ENCODE results near the gene VAC14. TPM values are rescaled to one million over a fixed set of nuclear protein-coding genes. Genes with fewer than 3 reads are reported as not detected.

The VAC14 gene
- total and polyA plus RNA-seq, 2 of the 8 experiments (the other 6 are each of a cell fraction or from before 2014, with no cell fraction given), result 56.0 to 108 TPM

- H2BK5ac ChIP-seq (ENCODE audit: low read depth, low read length), result no peak overlapping the region
- H3K4me2 ChIP-seq (ENCODE audit: insufficient read depth in 1 of 2, low read depth in 2 of 2, low read length in 2 of 2), result no peak overlapping the region
- H2BK12ac ChIP-seq (ENCODE audit: low read depth, low read length), result 0 out of 2 replicates have a peak overlapping the region, but pooled peaks have one; percentile 9
- no peak overlapping the region for H3K23ac ChIP-seq (ENCODE audit: insufficient read length)
- no peak overlapping the region for H3K4ac ChIP-seq (replicated peaks; ENCODE audit: insufficient read length, low read depth, low read length)
- WGBS, 2 experiments (ENCODE audit: extremely low coverage in 1 of 2, insufficient coverage in 1 of 2, insufficient read length in 1 of 2, insufficient replicate concordance in 2 of 2, low coverage in 1 of 2, low lambda C conversion rate in 2 of 2, missing lambda C conversion rate in 1 of 2), result 80% methylated on average over 8 of the region's 8 CpGs; no CpG with 5 or more reads in 1 of the 2 experiments
- no peaks in the 10 kb centered on the region for H3K27me3 ChIP-seq (replicated peaks in 1 of 4; ENCODE audit: control insufficient read depth in 3 of 4, extremely low read depth in 1 of 4, insufficient read depth in 3 of 4, low read length in 3 of 4)
- H3K18ac ChIP-seq (ENCODE audit: extremely low read depth, low read length), result no peak overlapping the region
- H2AFZ ChIP-seq (ENCODE audit: low read length), result no peak overlapping the region
- peaks cover 2% of the 10 kb centered on the region; the same call in 1 of the 2 replicates for H3K79me1 ChIP-seq (ENCODE audit: low read depth, low read length)
- H2BK120ac ChIP-seq (replicated peaks; ENCODE audit: low read depth, low read length), result no peak overlapping the region
- no peak overlapping the region for H3K4me3 ChIP-seq (ENCODE audit: extremely low read depth in 1 of 4, insufficient read depth in 2 of 4, low read depth in 3 of 4, low read length in 4 of 4)
- no peaks in the 10 kb centered on the region; a peak in 1 of 8 replicates for H3K36me3 ChIP-seq (ENCODE audit: control insufficient read depth in 2 of 4, insufficient read depth in 4 of 4, low read length in 3 of 4)
- no peak overlapping the region for H4K91ac ChIP-seq (replicated peaks; ENCODE audit: insufficient read length, low read length)
- no peaks in the 10 kb centered on the region for H3K79me2 ChIP-seq (ENCODE audit: control insufficient read depth in 1 of 2, insufficient read depth in 2 of 2, low read length in 2 of 2)
- DNase-seq (ENCODE audit: low read depth in 1 of 2, low spot score in 2 of 2) (no peak), FAIRE-seq (no peak)
- peaks cover 0 to 6% of the 10 kb centered on the region in 2 experiments for H4K20me1 ChIP-seq (replicated peaks in 1 of 2; ENCODE audit: control insufficient read depth in 1 of 2, insufficient read depth in 2 of 2, low read length in 2 of 2)
- H3K9me3 ChIP-seq (ENCODE audit: insufficient read depth in 2 of 2, low read depth in 1 of 2, low read length in 1 of 2), result no peaks in the 10 kb centered on the region
- H3K14ac ChIP-seq (ENCODE audit: insufficient read length), result no peak overlapping the region
- ChIA-PET POLR2A (ENCODE audit: partially characterized antibody) (interaction anchor here (1.0 to 1.5 kb wide), 3 partner anchors 10 to 16 kb away, joined by 3 to 5 read pairs (median 4); no protein-coding TSS in a partner anchor), CTCF (ENCODE audit: partially characterized antibody) (interaction anchor here (0.6 to 2.5 kb wide), 12 partner anchors 9 to 75 kb away, joined by 3 to 15 read pairs (median 6); no protein-coding TSS in a partner anchor)
- H3K23me2 ChIP-seq (ENCODE audit: low read depth, low read length), result no peaks in the 10 kb centered on the region
- no peak overlapping the region for H3K56ac ChIP-seq (replicated peaks; ENCODE audit: insufficient read length, low read depth, low read length)
- H2AK5ac ChIP-seq (ENCODE audit: low read depth, low read length), result no peak overlapping the region
- H3K27ac ChIP-seq (ENCODE audit: low read depth, low read length), result no peak overlapping the region
- no peak overlapping the region for H4K8ac ChIP-seq (ENCODE audit: extremely low read depth, insufficient read depth, low read length)
- no peak overlapping the region for H2BK20ac ChIP-seq (ENCODE audit: low read length)
- H3K4me1 ChIP-seq (replicated peaks in 1 of 4; ENCODE audit: control insufficient read depth in 3 of 4, insufficient read depth in 4 of 4, low read length in 3 of 4), result peaks cover 0 to 13% (median 9%) of the 10 kb centered on the region in 4 experiments; a peak in 5 of 7 replicates
- no peak overlapping the region for H4K5ac ChIP-seq (ENCODE audit: insufficient read length, low read depth, low read length)
- H3K9ac ChIP-seq (replicated peaks in 1 of 4; ENCODE audit: extremely low read depth in 1 of 4, low read depth in 3 of 4, low read length in 3 of 4), result no peak overlapping the region
- no peak overlapping the region for H2BK15ac ChIP-seq (ENCODE audit: low read length)
- TF ChIP-seq SIX5 (IDR thresholded peaks at IDR 0.05; ENCODE audit: low read depth, low read length) (no peak), SP4 (IDR thresholded peaks at IDR 0.05; ENCODE audit: low read length) (no peak), KDM1A (IDR thresholded peaks at IDR 0.05; ENCODE audit: borderline replicate concordance, low read length) (no peak), TAF1 (IDR thresholded peaks at IDR 0.05; ENCODE audit: low read depth, low read length) (no peak), KDM5A (IDR thresholded peaks at IDR 0.05; ENCODE audit: low read length) (no peak), CBX5 (IDR thresholded peaks at IDR 0.05; ENCODE audit: low read depth, low read length) (no peak), ATF3 (IDR thresholded peaks at IDR 0.05; ENCODE audit: insufficient read depth, low read depth, low read length) (no peak), CREB1 (IDR thresholded peaks at IDR 0.05) (no peak), HDAC2 (IDR thresholded peaks at IDR 0.05; ENCODE audit: borderline replicate concordance in 1 of 2, low read depth in 2 of 2, low read length in 2 of 2) (no peak), SRF (IDR thresholded peaks at IDR 0.05; ENCODE audit: low read depth, low read length) (no peak), BACH1 (IDR thresholded peaks at IDR 0.05; ENCODE audit: low read length) (no peak), KDM4A (IDR thresholded peaks at IDR 0.05; ENCODE audit: low read depth, low read length, severe bottlenecking) (no peak), JUN (IDR thresholded peaks at IDR 0.05; ENCODE audit: low read depth, low read length) (no peak), EZH2 (IDR thresholded peaks at IDR 0.05; ENCODE audit: low read depth, low read length, severe bottlenecking) (no peak)
These were observed 98.3 kb downstream of the VAC14 start for GRCh38 chr16:70702624-70703023.
